OCI-LY1 (cell line): ENCODE measurements around the gene C5orf46.

Experiments
- H2AFZ ChIP-seq: fragments of 200-600 bp; sonication (generic), shearing (Covaris generic); 2 replicates; pipeline ENCODE4 v1.6.0; 2014; ENCODE audit warnings: antibody characterized with exemption, mild to moderate bottlenecking, low read length
- H3F3A ChIP-seq: fragments of 200-600 bp; sonication (generic), shearing (Covaris generic); 2 replicates; pipeline ENCODE4 v1.6.0; 2014; ENCODE audit warnings: mild to moderate bottlenecking, antibody characterized with exemption, low read length, moderate library complexity; ENCODE audit not compliant: insufficient read depth
- H3K27ac ChIP-seq: fragments of 200-600 bp; sonication (generic); 2 replicates; pipeline ENCODE4 v1.5.1; 2014; ENCODE audit warnings: low read length, mixed run types, mild to moderate bottlenecking, low read depth; ENCODE audit not compliant: poor library complexity, severe bottlenecking
- H3K27me3 ChIP-seq: fragments of 200-600 bp; sonication (generic); 2 replicates; pipeline ENCODE4 v1.6.0; 2014; ENCODE audit warnings: antibody characterized with exemption, mild to moderate bottlenecking, low read length, moderate library complexity; ENCODE audit not compliant: insufficient read depth
- H3K36me3 ChIP-seq: fragments of 200-600 bp; sonication (generic); 2 replicates; pipeline ENCODE4 v1.6.1; 2014; ENCODE audit warnings: mild to moderate bottlenecking, antibody characterized with exemption, low read length, moderate library complexity, mixed read lengths; ENCODE audit not compliant: insufficient read depth
- H3K4me1 ChIP-seq: fragments of 200-600 bp; sonication (generic); 2 replicates; pipeline ENCODE4 v1.5.1; 2014; ENCODE audit warnings: mild to moderate bottlenecking, low read length, moderate library complexity; ENCODE audit not compliant: insufficient read depth, severe bottlenecking
- H3K4me2 ChIP-seq: fragments of 200-600 bp; sonication (generic), shearing (Covaris generic); 2 replicates; pipeline ENCODE4 v1.6.1; 2014; ENCODE audit warnings: low read length
- H3K4me3 ChIP-seq: fragments of 200-600 bp; sonication (generic); 2 replicates; pipeline ENCODE4 v1.5.1; 2014; ENCODE audit warnings: low read length, low read depth, mild to moderate bottlenecking, mixed read lengths; ENCODE audit not compliant: poor library complexity, severe bottlenecking
- H3K79me2 ChIP-seq: fragments of 200-600 bp; shearing (Covaris generic); 2 replicates; pipeline ENCODE4 v1.6.1; 2016; ENCODE audit warnings: mixed run types, low read length, mixed read lengths; ENCODE audit not compliant: insufficient read depth
- H3K9ac ChIP-seq: fragments of 200-600 bp; sonication (generic), shearing (Covaris generic); 2 replicates; pipeline ENCODE4 v1.6.1; 2014; ENCODE audit warnings: mild to moderate bottlenecking, low read length, mixed read lengths
- H3K9me2 ChIP-seq: fragments of 200-600 bp; sonication (generic), shearing (Covaris generic); 2 replicates; pipeline ENCODE4 v1.6.1; 2014; ENCODE audit warnings: low read depth, mild to moderate bottlenecking, low read length, mixed read lengths
- H3K9me3 ChIP-seq: fragments of 200-600 bp; shearing (Covaris generic); 2 replicates; pipeline ENCODE4 v1.6.1; 2014; ENCODE audit warnings: low read length, mixed read lengths
- H4K20me1 ChIP-seq: fragments of 200-600 bp; sonication (generic), shearing (Covaris generic); 2 replicates; pipeline ENCODE4 v1.6.0; 2016; ENCODE audit warnings: mild to moderate bottlenecking, low read length; ENCODE audit not compliant: insufficient read depth
- CTCF ChIP-seq: fragments of 200-600 bp; sonication (generic), shearing (Covaris generic); IDR thresholded peaks from 2 replicates; pipeline ENCODE4 v1.5.1; 2017; ENCODE audit warnings: mild to moderate bottlenecking, antibody characterized with exemption, low read length, moderate library complexity, mixed read lengths
- EZH2 ChIP-seq: fragments of 200-600 bp; sonication (generic), shearing (Covaris generic); IDR thresholded peaks from 2 replicates; pipeline ENCODE4 v1.8.0; 2017; ENCODE audit warnings: borderline replicate concordance, mixed run types, mild to moderate bottlenecking, antibody characterized with exemption, low read length, moderate library complexity, mixed read lengths

C5orf46 gene

DNA sequence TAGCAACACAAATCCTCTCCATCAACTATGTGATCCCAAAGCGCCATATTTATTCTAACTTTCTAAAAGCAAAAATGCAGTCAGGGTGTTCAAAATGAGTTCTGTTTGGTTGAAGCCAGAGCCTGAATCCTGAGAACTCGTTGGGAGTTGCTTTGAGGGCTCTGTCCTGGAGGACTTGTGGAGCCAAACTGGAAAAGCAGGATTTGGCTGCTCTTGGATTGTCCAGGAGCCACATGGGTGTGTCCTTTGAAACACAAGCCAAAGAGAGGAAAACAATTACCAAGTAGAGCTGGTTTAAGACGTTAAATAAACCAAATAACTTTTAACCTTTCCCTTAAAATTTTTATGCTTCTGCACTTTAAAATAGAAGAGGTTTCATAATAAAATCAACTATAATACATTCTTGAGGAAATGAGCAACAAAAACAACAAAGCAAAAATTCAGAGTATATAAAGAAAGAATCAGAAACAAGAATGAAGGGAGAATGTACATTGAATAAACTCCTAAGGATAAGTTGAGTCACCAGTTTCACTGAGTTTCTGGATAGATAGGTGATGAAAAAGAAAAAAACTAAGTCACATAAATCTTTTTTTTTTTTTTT is 13.5 kb downstream of the C5orf46 start:
- no peaks in the 10 kb centered on the region for H3K9me2 ChIP-seq
- no peaks in the 10 kb centered on the region for H3F3A ChIP-seq
- no peaks in the 10 kb centered on the region for H3K79me2 ChIP-seq
- H4K20me1 ChIP-seq: no peaks in the 10 kb centered on the region
- TF ChIP-seq EZH2 (no peak), CTCF (no peak)
- no peaks in the 10 kb centered on the region for H3K27me3 ChIP-seq
- H3K4me3 ChIP-seq: no peak overlapping the region
- no peaks in the 10 kb centered on the region for H3K9me3 ChIP-seq
- H3K4me1 ChIP-seq: no peaks in the 10 kb centered on the region
- H2AFZ ChIP-seq: no peak overlapping the region
- H3K4me2 ChIP-seq: no peak overlapping the region
- H3K36me3 ChIP-seq: no peaks in the 10 kb centered on the region
- H3K9ac ChIP-seq: no peak overlapping the region
- no peak overlapping the region for H3K27ac ChIP-seq

DNA sequence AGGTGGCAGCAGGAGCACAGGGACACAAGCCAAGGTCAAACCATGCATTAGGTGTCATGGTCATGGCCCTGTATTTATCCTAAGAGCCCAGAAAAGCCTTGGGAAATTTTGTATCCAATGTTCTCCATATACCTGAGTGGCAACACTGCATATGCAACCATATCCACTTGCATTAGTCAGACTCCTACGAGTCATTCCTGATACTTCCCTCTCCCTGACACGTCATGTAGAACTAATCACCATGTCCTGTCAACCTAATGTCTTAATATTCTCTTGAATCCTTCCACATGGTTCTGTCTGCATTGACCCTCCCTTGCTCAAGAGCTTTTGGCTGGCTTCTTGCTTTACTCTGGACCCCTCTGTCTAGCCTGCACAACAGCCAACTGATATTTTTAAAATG is 18.4 kb downstream of the C5orf46 start:
- Histone ChIP-seq H3K36me3 (no peaks in the 10 kb centered on the region), H3K9me2 (no peaks in the 10 kb centered on the region), H3F3A (no peaks in the 10 kb centered on the region), H2AFZ (no peak overlapping the region), H3K27me3 (no peaks in the 10 kb centered on the region), H3K4me3 (no peak overlapping the region), H3K79me2 (no peaks in the 10 kb centered on the region), H3K9me3 (no peaks in the 10 kb centered on the region), H3K4me2 (no peak overlapping the region), H4K20me1 (no peaks in the 10 kb centered on the region), H3K9ac (no peak overlapping the region), H3K27ac (no peak overlapping the region), H3K4me1 (no peaks in the 10 kb centered on the region)
- TF ChIP-seq EZH2 (no peak), CTCF (no peak)

DNA sequence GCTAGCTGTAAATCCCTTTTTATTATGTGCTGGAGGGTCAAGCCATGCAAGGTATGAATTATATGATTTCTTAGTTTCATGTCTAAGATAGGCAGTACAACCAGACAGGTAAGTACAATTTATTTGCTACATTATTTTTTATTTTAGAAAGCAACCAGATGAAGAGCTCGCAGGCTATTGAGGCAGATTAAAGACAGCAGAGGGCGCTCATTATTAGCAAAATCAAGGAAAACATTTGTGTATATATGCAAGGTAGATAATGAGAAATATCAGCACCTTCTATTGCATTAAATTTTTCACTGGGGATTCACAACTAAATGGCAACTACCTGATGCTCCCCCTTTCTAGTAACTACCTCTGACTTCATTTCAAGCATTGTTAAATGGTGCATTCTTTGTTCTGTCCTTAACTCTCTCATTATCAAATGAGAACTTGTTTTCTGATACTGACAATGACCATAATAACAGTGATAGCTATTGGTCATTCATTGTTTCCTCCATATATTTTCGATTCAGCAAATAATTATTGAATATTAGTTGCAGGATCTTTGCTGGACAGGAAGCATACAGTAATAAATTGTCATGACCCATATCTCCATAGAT is 19.2 kb downstream of the C5orf46 start:
- no peaks in the 10 kb centered on the region for H3K9me3 ChIP-seq
- H3K79me2 ChIP-seq: no peaks in the 10 kb centered on the region
- no peak overlapping the region for H2AFZ ChIP-seq
- H3K9me2 ChIP-seq: no peaks in the 10 kb centered on the region
- no peaks in the 10 kb centered on the region for H4K20me1 ChIP-seq
- H3F3A ChIP-seq: no peaks in the 10 kb centered on the region
- no peaks in the 10 kb centered on the region for H3K4me1 ChIP-seq
- no peak overlapping the region for H3K27ac ChIP-seq
- no peak overlapping the region for H3K4me2 ChIP-seq
- H3K36me3 ChIP-seq: no peaks in the 10 kb centered on the region
- no peaks in the 10 kb centered on the region for H3K27me3 ChIP-seq
- H3K9ac ChIP-seq: no peak overlapping the region
- no peak for TF ChIP-seq EZH2
- TF ChIP-seq CTCF: peak; percentile 62
- H3K4me3 ChIP-seq: no peak overlapping the region
